ENCODE results near the gene PEX19.

The PEX19 gene

DNA sequence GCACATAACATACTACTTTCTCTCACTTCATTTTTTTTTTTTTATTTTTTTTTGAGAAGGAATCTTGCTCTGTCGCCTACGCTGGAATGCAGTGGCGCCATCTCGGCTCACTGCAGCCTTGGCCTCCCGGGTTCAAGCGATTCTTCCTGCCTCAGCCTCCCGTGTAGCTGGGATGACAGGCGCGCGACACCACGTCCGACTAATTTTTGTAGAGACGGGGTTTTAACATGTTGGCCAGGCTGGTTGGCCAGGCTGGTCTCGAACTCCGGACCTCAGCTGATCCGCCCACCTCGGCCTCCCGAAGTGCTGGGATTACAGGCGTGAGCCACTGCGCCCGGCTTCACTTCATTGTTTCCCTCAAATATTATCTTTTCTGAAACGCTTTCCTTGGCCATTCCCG lies 573 bp upstream of the PEX19 start:
- Histone ChIP-seq H3K27ac (peak overlapping the region in 7 of 11 experiments; percentile 86 to 94 (median 89); a peak in 8 of 22 replicates), H3K36me3 (peaks cover 46 to 57% (median 54%) of the 10 kb centered on the region in 11 experiments), H3K9ac (peak overlapping the region in 8 of 11 experiments; percentile 90 to 96 (median 94); a peak in 10 of 22 replicates), H4K20me1 (peaks cover 0 to 9% (median 0%) of the 10 kb centered on the region in 11 experiments; a peak in 3 of 22 replicates), H3K9me3 (replicated peaks in 1 of 11) (no peaks in the 10 kb centered on the region), H3K4me1 (peaks cover 12 to 23% (median 20%) of the 10 kb centered on the region in 10 experiments), H3K27me3 (no peaks in the 10 kb centered on the region), H3K4me3 (peak overlapping the region in 9 of 10 experiments; percentile 81 to 96 (median 91); a peak in 17 of 20 replicates), H3K4me2 (peak overlapping the region; percentile 51 to 97 (median 89); a peak in 21 of 22 replicates)
- no peak for TF ChIP-seq Cebpa-rat (IDR thresholded peaks at IDR 0.05)

DNA sequence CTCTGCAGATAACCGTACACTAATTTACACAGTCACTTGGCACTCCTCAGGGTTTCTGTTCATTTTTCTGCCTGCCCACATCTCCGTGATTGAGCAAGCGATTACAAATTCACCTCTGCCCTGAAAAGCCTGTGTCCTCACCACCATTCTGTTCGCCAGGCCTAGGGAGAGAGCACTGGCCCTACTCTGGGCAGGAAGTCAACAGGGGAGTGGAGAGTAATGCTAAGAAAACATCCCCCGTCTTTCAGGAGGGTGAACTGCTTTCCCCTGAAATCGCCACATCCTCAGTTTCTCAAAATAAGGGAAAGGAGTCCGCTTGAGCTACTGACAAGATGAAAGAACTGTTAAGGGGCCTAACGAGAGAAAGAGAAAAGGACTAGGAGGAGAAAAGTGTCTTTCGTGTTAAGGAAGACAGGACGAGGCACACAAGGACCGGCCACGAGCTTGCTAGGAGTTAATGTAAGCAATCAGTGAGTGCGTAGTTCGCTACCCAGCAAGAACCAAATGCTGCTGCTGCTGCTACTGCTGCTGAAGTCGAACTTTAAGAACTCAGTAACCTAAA lies 632 bp downstream of the PEX19 start:
- Histone ChIP-seq H3K36me3 (peaks cover 46 to 57% (median 54%) of the 10 kb centered on the region in 11 experiments), H4K20me1 (no peaks in the 10 kb centered on the region; a peak in 1 of 22 replicates), H3K27ac (peak overlapping the region; percentile 81 to 94 (median 89)), H3K9me3 (replicated peaks in 1 of 11) (no peaks in the 10 kb centered on the region), H3K9ac (peak overlapping the region; percentile 90 to 97 (median 95)), H3K4me1 (peaks cover 12 to 23% (median 20%) of the 10 kb centered on the region in 10 experiments), H3K4me3 (peak overlapping the region; percentile 81 to 96 (median 90)), H3K27me3 (no peaks in the 10 kb centered on the region), H3K4me2 (peak overlapping the region; percentile 82 to 98 (median 92))
- TF ChIP-seq Cebpa-rat (IDR thresholded peaks at IDR 0.05): peak in 1 of 11 experiments; percentile 34; a peak in 1 of 22 replicates

DNA sequence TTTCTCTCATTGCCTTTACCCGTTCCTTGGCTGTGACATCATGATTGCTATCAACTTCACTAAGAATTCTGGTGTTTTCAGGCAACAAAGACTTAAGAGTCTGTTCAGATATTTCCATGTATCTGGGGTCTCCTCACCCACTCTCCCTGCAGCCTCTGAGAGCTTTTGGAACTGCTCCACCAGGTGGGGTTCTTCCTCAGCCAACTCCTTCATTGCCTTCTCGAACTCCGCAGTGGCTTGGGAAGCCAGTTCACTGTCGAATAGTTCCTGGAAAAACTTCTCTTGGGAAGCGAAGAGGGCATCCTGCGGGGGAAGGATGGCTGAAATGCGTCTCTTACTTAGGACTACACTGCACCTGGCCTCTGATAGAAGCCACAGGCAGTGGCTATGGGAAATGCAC lies 2.1 kb downstream of the PEX19 start:
- Histone ChIP-seq H3K4me3 (peak overlapping the region in 1 of 10 experiments; percentile 96; a peak in 1 of 20 replicates), H3K27ac (peak overlapping the region in 2 of 11 experiments; percentile 90 to 94; a peak in 1 of 22 replicates), H3K9ac (peak overlapping the region in 4 of 11 experiments; percentile 94 to 95 (median 95); a peak in 2 of 22 replicates), H3K4me1 (peaks cover 12 to 23% (median 20%) of the 10 kb centered on the region in 10 experiments), H3K27me3 (no peaks in the 10 kb centered on the region), H3K9me3 (replicated peaks in 1 of 11) (no peaks in the 10 kb centered on the region), H4K20me1 (no peaks in the 10 kb centered on the region; a peak in 1 of 22 replicates), H3K36me3 (peaks cover 53 to 57% (median 55%) of the 10 kb centered on the region in 11 experiments), H3K4me2 (peak overlapping the region in 2 of 11 experiments; percentile 92 to 98; a peak in 3 of 22 replicates)
- no peak for TF ChIP-seq Cebpa-rat (IDR thresholded peaks at IDR 0.05)

DNA sequence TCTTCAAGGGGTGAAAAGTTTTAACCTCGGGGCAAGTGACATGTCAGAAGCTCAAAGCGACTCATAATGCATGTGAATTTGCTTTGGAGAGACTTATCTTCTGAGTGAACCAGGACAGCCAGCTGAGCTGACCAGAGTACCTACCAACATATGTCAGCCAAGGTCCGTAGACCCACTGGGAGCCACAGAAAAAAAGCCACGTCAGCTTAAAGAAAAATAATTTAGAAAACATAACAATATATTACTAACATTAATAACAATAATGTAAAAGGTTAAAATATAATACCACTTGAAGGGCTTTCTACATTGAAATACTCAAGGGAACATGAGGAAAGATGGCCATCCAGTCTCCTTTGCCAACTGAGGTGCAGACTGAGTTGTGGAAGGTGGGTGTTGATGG lies 6.9 kb downstream of the PEX19 start:
- H3K4me3 ChIP-seq: no peak overlapping the region
- no peaks in the 10 kb centered on the region for H4K20me1 ChIP-seq
- no peak overlapping the region for H3K27ac ChIP-seq
- H3K4me1 ChIP-seq: peaks cover 0 to 2% (median under 1%) of the 10 kb centered on the region in 10 experiments; a peak in 8 of 20 replicates
- no peak overlapping the region for H3K9ac ChIP-seq
- H3K9me3 ChIP-seq (replicated peaks in 1 of 11): no peaks in the 10 kb centered on the region
- H3K27me3 ChIP-seq: no peaks in the 10 kb centered on the region
- TF ChIP-seq Cebpa-rat (IDR thresholded peaks at IDR 0.05): no peak
- H3K36me3 ChIP-seq: peaks cover 63 to 77% (median 69%) of the 10 kb centered on the region in 11 experiments
- H3K4me2 ChIP-seq: no peak overlapping the region

DNA sequence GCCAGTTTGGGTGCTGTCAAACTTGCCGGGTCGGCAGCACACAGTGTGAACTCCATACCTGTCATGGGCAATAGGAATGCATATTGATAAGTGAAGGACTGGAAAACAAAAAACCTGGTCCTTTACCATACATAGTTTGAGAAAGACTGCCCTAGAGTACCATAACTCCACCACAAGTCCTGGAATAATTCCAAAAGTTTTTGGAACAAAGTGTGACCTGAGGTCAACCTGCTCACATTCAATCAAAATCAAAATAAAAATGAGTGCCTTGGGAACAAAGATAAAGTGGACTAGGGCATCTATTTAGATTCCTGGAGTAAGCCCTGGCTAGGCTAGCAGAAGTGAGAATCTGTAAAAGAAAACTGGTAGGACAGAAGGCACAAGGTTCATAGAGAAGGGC lies 7.6 kb downstream of the PEX19 start:
- Histone ChIP-seq H3K4me1 (no peaks in the 10 kb centered on the region), H3K4me3 (no peak overlapping the region), H4K20me1 (no peaks in the 10 kb centered on the region), H3K9me3 (replicated peaks in 1 of 11) (no peaks in the 10 kb centered on the region), H3K4me2 (no peak overlapping the region), H3K36me3 (peaks cover 56 to 71% (median 62%) of the 10 kb centered on the region in 11 experiments), H3K9ac (no peak overlapping the region), H3K27me3 (no peaks in the 10 kb centered on the region), H3K27ac (no peak overlapping the region)
- TF ChIP-seq Cebpa-rat (IDR thresholded peaks at IDR 0.05): no peak

DNA sequence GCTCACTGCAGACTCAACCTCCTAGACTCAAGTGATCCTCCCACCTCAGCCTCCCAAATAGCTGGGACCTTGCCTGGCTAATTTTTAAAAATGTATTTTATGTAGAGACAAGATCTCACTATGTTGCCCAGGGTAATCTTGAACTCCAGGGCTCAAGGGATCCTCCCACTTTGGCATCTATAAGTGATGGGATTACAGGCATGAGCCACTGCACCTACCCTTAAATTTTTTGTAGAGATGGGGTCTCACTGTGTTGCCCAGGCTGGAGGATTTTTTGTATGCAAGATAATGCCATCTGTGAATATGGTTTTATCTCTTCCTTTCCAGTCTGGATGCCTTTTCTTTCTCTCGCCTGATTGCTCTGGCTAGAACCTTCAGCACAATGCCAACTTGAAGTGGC lies 13.9 kb downstream of the PEX19 start:
- Histone ChIP-seq H3K4me3 (no peak overlapping the region), H3K27me3 (no peaks in the 10 kb centered on the region), H3K36me3 (peaks cover 0 to 8% (median under 1%) of the 10 kb centered on the region in 11 experiments; a peak in 9 of 22 replicates), H4K20me1 (no peaks in the 10 kb centered on the region), H3K9ac (no peak overlapping the region), H3K4me1 (peaks cover 0 to 9% (median 8%) of the 10 kb centered on the region in 10 experiments; a peak in 12 of 20 replicates), H3K9me3 (replicated peaks in 1 of 11) (no peaks in the 10 kb centered on the region), H3K27ac (no peak overlapping the region), H3K4me2 (no peak overlapping the region)
- no peak for TF ChIP-seq Cebpa-rat (IDR thresholded peaks at IDR 0.05)

DNA sequence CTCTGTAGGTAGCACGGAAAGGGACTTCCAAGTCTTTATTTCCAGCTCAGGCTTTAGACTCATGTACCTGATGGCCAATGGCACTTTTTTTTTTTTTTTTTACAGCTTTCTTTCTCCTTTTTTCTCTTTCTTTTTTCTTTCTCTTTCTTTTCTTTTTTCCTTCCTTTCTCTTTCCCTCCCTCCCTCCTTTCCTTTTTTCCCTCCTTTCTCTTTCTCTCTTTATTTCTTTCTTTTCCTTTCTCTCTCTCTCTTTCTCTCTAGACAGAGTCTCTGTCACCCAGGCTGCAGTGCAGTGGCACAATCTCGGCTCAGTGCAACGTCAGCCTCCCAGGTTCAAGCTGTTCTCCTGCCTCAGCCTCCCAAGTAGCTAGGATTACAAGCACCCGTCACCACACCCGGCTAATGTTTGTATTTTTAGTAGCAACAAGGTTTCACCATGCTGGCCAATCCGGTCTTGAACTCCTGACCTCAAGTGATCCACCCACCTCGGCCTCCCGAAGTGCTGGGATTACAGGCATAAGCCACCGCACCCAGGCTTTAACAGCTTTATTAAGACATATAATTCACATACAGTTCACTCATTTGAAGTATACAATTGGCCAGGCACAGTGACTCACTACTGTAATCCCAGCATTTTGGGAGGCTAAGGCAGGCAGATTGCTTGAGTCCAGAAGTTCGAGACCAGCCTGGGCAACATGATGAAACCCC lies 17.5 kb downstream of the PEX19 start:
- H3K9ac ChIP-seq: no peak overlapping the region
- no peak overlapping the region for H3K27ac ChIP-seq
- H3K4me3 ChIP-seq: no peak overlapping the region
- H3K9me3 ChIP-seq (replicated peaks in 1 of 11): no peaks in the 10 kb centered on the region
- H3K27me3 ChIP-seq: no peaks in the 10 kb centered on the region
- no peaks in the 10 kb centered on the region for H4K20me1 ChIP-seq
- no peak for TF ChIP-seq Cebpa-rat (IDR thresholded peaks at IDR 0.05)
- no peak overlapping the region for H3K4me2 ChIP-seq
- H3K36me3 ChIP-seq: no peaks in the 10 kb centered on the region
- H3K4me1 ChIP-seq: peaks cover 7 to 21% (median 17%) of the 10 kb centered on the region in 10 experiments

DNA sequence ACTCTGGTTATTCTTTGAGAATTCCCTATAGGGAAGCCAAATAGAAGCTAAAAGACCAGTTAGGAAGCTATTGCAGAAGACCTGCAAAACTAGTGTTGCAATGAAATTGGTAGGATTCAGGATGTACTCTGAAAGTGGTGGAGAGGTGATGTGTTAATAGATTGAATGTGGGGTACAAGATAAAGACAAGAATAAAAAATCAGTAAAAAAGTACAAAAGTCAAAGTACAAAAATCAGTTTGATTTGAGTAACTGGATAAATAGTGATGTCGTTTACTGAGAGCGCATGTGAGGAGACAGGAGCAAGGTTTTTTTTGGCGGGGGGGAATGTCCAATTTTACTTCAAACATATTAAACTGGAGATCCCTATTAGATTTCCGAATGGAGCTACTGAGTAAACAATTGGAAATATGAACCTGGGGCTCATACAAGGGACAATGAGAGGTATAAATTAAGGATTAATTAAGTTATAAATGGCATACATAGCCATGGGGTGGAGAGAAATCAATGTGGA lies 20.1 kb downstream of the PEX19 start:
- Histone ChIP-seq H3K4me3 (no peak overlapping the region), H4K20me1 (no peaks in the 10 kb centered on the region; a peak in 1 of 22 replicates), H3K27me3 (no peaks in the 10 kb centered on the region), H3K9ac (no peak overlapping the region), H3K27ac (no peak overlapping the region), H3K9me3 (replicated peaks in 1 of 11) (no peaks in the 10 kb centered on the region), H3K36me3 (0 out of 22 replicates have a peak, but pooled peaks cover 0 to 6% (median 0%) of the 10 kb centered on the region in 11 experiments), H3K4me2 (no peak overlapping the region), H3K4me1 (peaks cover 21 to 36% (median 31%) of the 10 kb centered on the region in 10 experiments)
- TF ChIP-seq Cebpa-rat (IDR thresholded peaks at IDR 0.05): no peak

All from BLaER1 treated with 17β-estradiol and CSF1 and Interleukin-3, amounts not matched to agents 10 nM and 100 nM (cell line).